Measurements from ENCODE around the gene TRIM65. TPM values are rescaled to one million over a fixed set of nuclear protein-coding genes. Genes with fewer than 3 reads are reported as not detected.

TRIM65 gene
- total RNA-seq, 1 donor from 2014 or later: 24.3 TPM

DNA sequence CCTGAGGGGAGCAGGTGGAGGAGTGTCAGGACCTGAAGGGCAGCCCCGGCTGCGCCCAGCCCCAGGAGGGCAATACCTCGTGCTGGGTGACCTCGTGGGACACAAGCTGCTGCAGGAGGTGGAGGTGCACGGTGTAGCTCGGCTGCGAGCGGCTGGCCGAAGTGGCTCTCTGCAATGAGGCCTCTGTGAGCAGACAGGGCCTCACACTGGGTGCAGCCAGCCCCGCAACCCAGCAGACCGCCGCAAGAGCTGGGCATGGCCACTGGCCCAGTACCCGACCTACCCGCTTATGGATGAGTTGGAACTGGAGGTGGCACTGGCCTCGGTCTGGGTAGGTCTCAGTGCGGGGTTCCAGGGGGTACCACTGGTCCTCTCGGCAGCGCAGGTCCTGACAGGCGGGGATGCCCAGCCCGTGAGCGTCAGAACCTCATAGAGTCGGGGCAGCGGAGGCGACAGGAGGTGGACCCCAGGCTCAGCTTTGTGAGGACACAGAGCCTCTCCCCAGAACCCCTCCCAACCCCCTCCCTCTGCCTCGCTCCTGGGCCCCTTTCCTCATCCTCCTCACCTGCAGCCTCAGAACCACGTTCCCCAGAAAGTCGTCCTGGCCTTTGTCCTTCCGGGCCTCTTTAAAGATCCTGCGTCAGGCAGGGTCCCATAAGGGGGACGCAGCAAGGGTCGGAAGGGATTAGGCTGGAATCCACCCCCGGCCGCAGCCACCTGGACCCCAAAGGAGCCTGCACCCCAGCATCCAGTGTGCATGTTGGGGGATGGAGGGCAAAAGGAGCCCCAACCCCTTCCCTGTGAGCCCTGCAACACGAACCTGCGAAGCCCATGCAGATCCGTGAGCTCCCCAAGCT is 56.6 kb downstream of the TRIM65 start:
- no peak overlapping the region for H3K4me3 Mint-ChIP-seq (ENCODE audit: unreplicated experiment)
- TF ChIP-seq, protein P1, sequence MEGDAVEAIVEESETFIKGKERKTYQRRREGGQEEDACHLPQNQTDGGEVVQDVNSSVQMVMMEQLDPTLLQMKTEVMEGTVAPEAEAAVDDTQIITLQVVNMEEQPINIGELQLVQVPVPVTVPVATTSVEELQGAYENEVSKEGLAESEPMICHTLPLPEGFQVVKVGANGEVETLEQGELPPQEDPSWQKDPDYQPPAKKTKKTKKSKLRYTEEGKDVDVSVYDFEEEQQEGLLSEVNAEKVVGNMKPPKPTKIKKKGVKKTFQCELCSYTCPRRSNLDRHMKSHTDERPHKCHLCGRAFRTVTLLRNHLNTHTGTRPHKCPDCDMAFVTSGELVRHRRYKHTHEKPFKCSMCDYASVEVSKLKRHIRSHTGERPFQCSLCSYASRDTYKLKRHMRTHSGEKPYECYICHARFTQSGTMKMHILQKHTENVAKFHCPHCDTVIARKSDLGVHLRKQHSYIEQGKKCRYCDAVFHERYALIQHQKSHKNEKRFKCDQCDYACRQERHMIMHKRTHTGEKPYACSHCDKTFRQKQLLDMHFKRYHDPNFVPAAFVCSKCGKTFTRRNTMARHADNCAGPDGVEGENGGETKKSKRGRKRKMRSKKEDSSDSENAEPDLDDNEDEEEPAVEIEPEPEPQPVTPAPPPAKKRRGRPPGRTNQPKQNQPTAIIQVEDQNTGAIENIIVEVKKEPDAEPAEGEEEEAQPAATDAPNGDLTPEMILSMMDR (IDR thresholded peaks at IDR 0.05; ENCODE audit: partially characterized antibody, unreplicated experiment): no peak
- DNase-seq: peak; percentile 10
- H3K9me3 Mint-ChIP-seq (ENCODE audit: unreplicated experiment): peaks cover 2% of the 10 kb centered on the region
- H3K36me3 Mint-ChIP-seq (ENCODE audit: unreplicated experiment): no peaks in the 10 kb centered on the region
- peaks cover 2% of the 10 kb centered on the region for H3K4me1 Mint-ChIP-seq (ENCODE audit: low read depth, unreplicated experiment)
- no peak overlapping the region for H3K27ac Mint-ChIP-seq (ENCODE audit: unreplicated experiment)
- H3K27me3 Mint-ChIP-seq (ENCODE audit: unreplicated experiment): peaks cover 2% of the 10 kb centered on the region

Other genes with a start within 250 kb of the TRIM65 start
- gene RECQL5, start 229.8 kb downstream of the TRIM65 start, total RNA-seq (ENCODE audit: unreplicated experiment): 49.8 TPM
- gene SAP30BP, start 229.6 kb downstream of the TRIM65 start, total RNA-seq (ENCODE audit: unreplicated experiment): 115 TPM
- gene ITGB4, start 175.5 kb downstream of the TRIM65 start, total RNA-seq (ENCODE audit: unreplicated experiment): not detected
- 18.2 TPM for gene GALK1, start 131.8 kb downstream of the TRIM65 start, total RNA-seq (ENCODE audit: unreplicated experiment)
- 65.5 TPM for gene UNK, start 112.1 kb downstream of the TRIM65 start, total RNA-seq (ENCODE audit: unreplicated experiment)
- 2.4 TPM for gene UNC13D, start 52.5 kb downstream of the TRIM65 start, total RNA-seq (ENCODE audit: unreplicated experiment)
- gene WBP2, start 41.6 kb downstream of the TRIM65 start, total RNA-seq (ENCODE audit: unreplicated experiment): 111 TPM
- gene TRIM47, start 18.4 kb downstream of the TRIM65 start, total RNA-seq (ENCODE audit: unreplicated experiment): 2.1 TPM
- gene MRPL38, start 7.9 kb upstream of the TRIM65 start, total RNA-seq (ENCODE audit: unreplicated experiment): 133 TPM
- gene FBF1, start 44.1 kb upstream of the TRIM65 start, total RNA-seq (ENCODE audit: unreplicated experiment): 110 TPM
- gene ACOX1, start 82.2 kb upstream of the TRIM65 start, total RNA-seq (ENCODE audit: unreplicated experiment): 52.9 TPM
- 8.5 TPM for gene TEN1, start 82.3 kb upstream of the TRIM65 start, total RNA-seq (ENCODE audit: unreplicated experiment)
- gene CDK3, start 103.9 kb upstream of the TRIM65 start, total RNA-seq (ENCODE audit: unreplicated experiment): 7.1 TPM
- gene EVPL, start 130.4 kb upstream of the TRIM65 start, total RNA-seq (ENCODE audit: unreplicated experiment): not detected
- gene SRP68, start 175.6 kb upstream of the TRIM65 start, total RNA-seq (ENCODE audit: unreplicated experiment): 48.4 TPM
- 3.3 TPM for gene GALR2, start 177.8 kb upstream of the TRIM65 start, total RNA-seq (ENCODE audit: unreplicated experiment)
- gene ZACN, start 182.2 kb upstream of the TRIM65 start, total RNA-seq (ENCODE audit: unreplicated experiment): 1.9 TPM
- 249 TPM for gene EXOC7, start 206.8 kb upstream of the TRIM65 start, total RNA-seq (ENCODE audit: unreplicated experiment)
- not detected for gene FOXJ1, start 244.3 kb upstream of the TRIM65 start, total RNA-seq (ENCODE audit: unreplicated experiment)

Measured in glutamatergic neuron (in vitro differentiated cells).